Upper lobe of right lung (tissue), 1 donor: ENCODE data around the gene SRSF6. TPM values are rescaled to one million over a fixed set of nuclear protein-coding genes. Genes with fewer than 3 reads are reported as not detected.

Experiments used
- ATAC-seq: fragments of 200-7000 bp; cut with Tn5 transposase; one replicate; pipeline ENCODE4 v1.9.1; 2020; ENCODE audit warnings: mild to moderate bottlenecking, moderate library complexity
- DNase-seq: peaks from one replicate; pipeline ENCODE4 v3.0.0-alpha.2; 2020
- H3K27ac ChIP-seq: fragments of 200-600 bp; one replicate; pipeline ENCODE4 v1.8.0; 2022
- H3K27me3 ChIP-seq: fragments of 200-600 bp; one replicate; pipeline ENCODE4 v1.8.0; 2022; ENCODE audit warnings: mild to moderate bottlenecking
- H3K36me3 ChIP-seq: fragments of 200-600 bp; one replicate; pipeline ENCODE4 v1.8.0; 2022
- H3K4me1 ChIP-seq: fragments of 200-600 bp; one replicate; pipeline ENCODE4 v1.8.0; 2022
- H3K4me3 ChIP-seq: fragments of 200-600 bp; one replicate; pipeline ENCODE4 v1.8.0; 2022; ENCODE audit warnings: mild to moderate bottlenecking
- H3K9me3 ChIP-seq: fragments of 200-600 bp; one replicate; pipeline ENCODE4 v1.8.0; 2022
- CTCF ChIP-seq: fragments of 200-600 bp; IDR thresholded peaks from one replicate; pipeline ENCODE4 v1.8.0; 2022; ENCODE audit warnings: antibody characterized with exemption
- intact Hi-C: fragments of 100-400 bp; cut with DNase I; formaldehyde crosslinking; loops from one replicate; pipeline ENCODE4 v1.11.0; 2022
- total RNA-seq: library from RNA; stranded (reverse); fragmentation: NEBNext Ultra II Directional; extraction: Animal tissue kit (Norgen Biotek cat#: 25700); gene quantifications from one replicate; pipeline ENCODE4 v1.2.1, GENCODE V29; 2021
- donor health status: DM: no; HTN: yes; CAD: no; lungs with severe emphysema.

The SRSF6 gene
- total RNA-seq, 1 donor from 2014 or later, result 145 TPM

GRCh38 chr20:43513372-43513930, 55.8 kb downstream of the SRSF6 start:
- no peak for ATAC-seq
- peak overlapping the region; percentile 53 for H3K27ac ChIP-seq

More at GRCh38 chr20:43513372-43513930, 55.8 kb downstream of the SRSF6 start:
- no peak for DNase-seq
- peak overlapping the region; percentile 68 for H3K4me3 ChIP-seq
- H3K4me1 ChIP-seq, result peaks cover 7% of the 10 kb centered on the region
- no peaks in the 10 kb centered on the region for H3K9me3 ChIP-seq
- peaks cover 3% of the 10 kb centered on the region for H3K27me3 ChIP-seq
- no peak for TF ChIP-seq CTCF
- no peaks in the 10 kb centered on the region for H3K36me3 ChIP-seq
- intact Hi-C loops, result no loop called here

Other genes with a start within 250 kb of the SRSF6 start
- 12.9 TPM for gene L3MBTL1, start 49.8 kb downstream of the SRSF6 start, total RNA-seq
- gene SGK2, start 101.1 kb downstream of the SRSF6 start, total RNA-seq, result 1.7 TPM
- gene IFT52, start 133.0 kb downstream of the SRSF6 start, total RNA-seq, result 20.4 TPM
- 1.0 TPM for gene MYBL2, start 209.2 kb downstream of the SRSF6 start, total RNA-seq